KMS-11 (cell line): ENCODE measurements around the gene MRPL22.

Experiments used
- H2AFZ ChIP-seq: fragments of 200-600 bp; sonication (generic); 2 replicates; pipeline ENCODE4 v1.6.1; 2016; ENCODE audit warnings: antibody characterized with exemption, mixed run types, low read depth
- H3K27ac ChIP-seq: fragments of 200-600 bp; sonication (generic); 2 replicates; pipeline ENCODE4 v1.6.1; 2016; ENCODE audit warnings: mild to moderate bottlenecking, mixed run types
- H3K27me3 ChIP-seq: fragments of 200-600 bp; sonication (generic); 2 replicates; pipeline ENCODE4 v1.6.1; 2017; ENCODE audit warnings: mild to moderate bottlenecking, low read depth, mixed run types, moderate library complexity; ENCODE audit not compliant: insufficient read depth
- H3K36me3 ChIP-seq: fragments of 200-600 bp; sonication (generic); 2 replicates; pipeline ENCODE4 v1.6.1; 2017; ENCODE audit warnings: mild to moderate bottlenecking, mixed run types; ENCODE audit not compliant: insufficient read depth
- H3K4me1 ChIP-seq: fragments of 200-600 bp; sonication (generic); 2 replicates; pipeline ENCODE4 v1.6.1; 2016; ENCODE audit warnings: mild to moderate bottlenecking, low read depth, mixed run types; ENCODE audit not compliant: poor library complexity, severe bottlenecking
- H3K4me2 ChIP-seq: fragments of 200-600 bp; sonication (generic); 2 replicates; pipeline ENCODE4 v1.7.0; 2016; ENCODE audit warnings: mild to moderate bottlenecking, mixed run types
- H3K4me3 ChIP-seq: fragments of 200-600 bp; sonication (generic); IDR thresholded peaks from 2 replicates; pipeline ENCODE4 v1.6.1; 2017; ENCODE audit warnings: low read depth, low read length, mixed read lengths; ENCODE audit not compliant: insufficient read depth
- H3K79me2 ChIP-seq: fragments of 200-600 bp; sonication (generic); 2 replicates; pipeline ENCODE4 v1.6.1; 2016; ENCODE audit warnings: low read depth, mixed run types; ENCODE audit not compliant: insufficient read depth
- H3K9ac ChIP-seq: fragments of 200-600 bp; sonication (generic); 2 replicates; pipeline ENCODE4 v1.6.1; 2016; ENCODE audit warnings: mild to moderate bottlenecking, mixed run types
- H4K20me1 ChIP-seq: fragments of 200-600 bp; sonication (generic); 2 replicates; pipeline ENCODE4 v1.6.1; 2016; ENCODE audit warnings: mild to moderate bottlenecking, mixed run types; ENCODE audit not compliant: insufficient read depth
- CTCF ChIP-seq: fragments of 200-600 bp; sonication (generic); conservative IDR thresholded peaks from 2 replicates; pipeline ENCODE4 v1.6.1; 2017; ENCODE audit warnings: low read depth, mild to moderate bottlenecking, antibody characterized with exemption, low read length, moderate library complexity, mixed read lengths

MRPL22 gene

GRCh38 chr5:154949781-154950180, 8.9 kb downstream of the MRPL22 start:
- Histone ChIP-seq H3K9ac (no peak overlapping the region), H3K27me3 (no peaks in the 10 kb centered on the region), H4K20me1 (no peaks in the 10 kb centered on the region), H2AFZ (no peak overlapping the region), H3K4me1 (no peaks in the 10 kb centered on the region), H3K36me3 (no peaks in the 10 kb centered on the region), H3K4me2 (no peak overlapping the region), H3K79me2 (no peaks in the 10 kb centered on the region), H3K27ac (no peak overlapping the region), H3K4me3 (no peak overlapping the region)
- TF ChIP-seq CTCF, result no peak

GRCh38 chr5:154956712-154957111, 15.8 kb downstream of the MRPL22 start:
- no peak overlapping the region for H3K4me2 ChIP-seq
- H3K4me3 ChIP-seq, result no peak overlapping the region
- no peaks in the 10 kb centered on the region for H3K36me3 ChIP-seq
- no peak overlapping the region for H3K27ac ChIP-seq
- H4K20me1 ChIP-seq, result no peaks in the 10 kb centered on the region
- H3K27me3 ChIP-seq, result no peaks in the 10 kb centered on the region
- H3K79me2 ChIP-seq, result no peaks in the 10 kb centered on the region
- no peak overlapping the region for H2AFZ ChIP-seq
- no peak overlapping the region for H3K9ac ChIP-seq
- H3K4me1 ChIP-seq, result peaks cover 3% of the 10 kb centered on the region
- no peak for TF ChIP-seq CTCF

- TF ChIP-seq CTCF, result no peak
- H3K79me2 ChIP-seq, result no peaks in the 10 kb centered on the region
- H2AFZ ChIP-seq, result no peak overlapping the region
- H3K27ac ChIP-seq, result no peak overlapping the region
- no peaks in the 10 kb centered on the region for H3K36me3 ChIP-seq
- no peak overlapping the region for H3K4me3 ChIP-seq
- no peak overlapping the region for H3K9ac ChIP-seq
- no peaks in the 10 kb centered on the region for H4K20me1 ChIP-seq
- no peak overlapping the region for H3K4me2 ChIP-seq
- peaks cover 3% of the 10 kb centered on the region for H3K4me1 ChIP-seq
- H3K27me3 ChIP-seq, result no peaks in the 10 kb centered on the region
These were observed 21.6 kb downstream of the MRPL22 start for GRCh38 chr5:154962494-154962893.

- no peak for TF ChIP-seq CTCF
- H3K27me3 ChIP-seq, result no peaks in the 10 kb centered on the region
- H3K4me1 ChIP-seq, result no peaks in the 10 kb centered on the region
- no peaks in the 10 kb centered on the region for H3K79me2 ChIP-seq
- H3K27ac ChIP-seq, result no peak overlapping the region
- no peak overlapping the region for H3K4me2 ChIP-seq
- H3K4me3 ChIP-seq, result no peak overlapping the region
- H3K36me3 ChIP-seq, result no peaks in the 10 kb centered on the region
- H2AFZ ChIP-seq, result no peak overlapping the region
- H4K20me1 ChIP-seq, result no peaks in the 10 kb centered on the region
- H3K9ac ChIP-seq, result no peak overlapping the region
These were observed 25.4 kb downstream of the MRPL22 start for GRCh38 chr5:154966081-154966841.
